HG03196 (cell line): Measurements from ENCODE around the gene SLC4A4.

Experiments used
- ATAC-seq: cut with Tn5 transposase; IDR thresholded peaks from one replicate; pipeline ENCODE4 v1.9.1; 2021; ENCODE audit not compliant: unreplicated experiment

Gene SLC4A4

DNA sequence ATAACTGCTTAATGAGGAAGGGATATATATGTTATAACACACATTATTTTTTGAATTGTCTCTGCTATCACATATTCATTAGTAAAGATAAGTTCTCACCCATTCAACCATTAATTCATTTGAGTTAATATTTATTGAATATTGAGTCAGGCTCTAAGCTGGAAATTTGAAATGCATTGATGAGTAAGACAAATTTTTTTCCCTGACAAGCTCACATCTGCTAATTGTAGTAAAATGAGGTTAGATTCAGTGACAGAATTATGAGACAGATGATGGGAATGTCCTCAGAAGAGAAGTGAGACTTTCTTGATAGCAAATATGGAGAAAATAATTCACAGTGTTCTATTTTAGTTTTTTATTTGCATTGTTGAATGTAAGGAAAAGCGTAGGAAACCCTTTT lies 194.3 kb downstream of the SLC4A4 start:
- ATAC-seq = no peak

DNA sequence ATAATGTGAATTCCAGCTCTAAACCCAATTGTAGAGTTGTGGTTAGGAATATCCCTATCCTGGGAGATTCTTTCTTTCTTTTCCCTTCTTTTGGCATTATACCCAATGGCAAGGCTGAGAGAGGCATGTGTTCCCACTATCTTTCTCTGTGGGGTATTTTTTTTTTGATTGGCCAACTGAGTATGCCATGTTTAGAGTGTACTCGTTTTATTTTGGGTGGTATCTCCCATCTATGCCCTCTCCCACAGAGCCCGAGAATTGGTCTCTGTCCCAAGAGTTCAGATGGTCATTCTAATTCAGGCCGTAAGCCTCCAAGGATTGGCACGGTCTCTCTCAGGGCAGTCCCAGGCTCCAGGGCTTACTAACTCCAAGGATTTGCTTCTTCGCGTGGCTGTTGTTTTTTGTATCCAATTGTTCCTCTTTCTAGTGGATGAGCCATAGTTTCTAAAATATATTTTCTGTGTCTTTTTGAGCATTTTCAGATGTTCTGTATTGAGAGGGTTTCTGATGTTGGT lies 198.8 kb downstream of the SLC4A4 start:
- no peak for ATAC-seq

DNA sequence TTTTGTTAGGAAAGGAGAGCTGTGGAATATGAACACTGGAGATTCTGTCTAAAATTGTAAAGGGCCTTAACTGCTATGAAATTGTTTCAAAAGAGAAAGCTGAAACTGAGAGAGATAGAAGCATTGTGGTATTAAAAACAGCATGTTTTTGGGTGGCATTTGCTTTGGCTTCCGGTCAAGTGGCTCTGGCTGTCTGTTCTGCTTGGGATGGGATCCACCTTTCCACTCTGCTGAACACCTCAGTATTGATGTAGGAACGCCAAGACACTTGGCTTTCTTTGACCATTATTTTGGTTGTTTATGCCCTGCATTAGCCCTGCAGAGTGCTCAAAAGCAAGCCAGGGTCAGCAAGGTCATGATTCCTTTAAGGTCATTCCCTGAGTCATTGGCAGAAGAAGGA lies 199.7 kb downstream of the SLC4A4 start:
- no peak for ATAC-seq

DNA sequence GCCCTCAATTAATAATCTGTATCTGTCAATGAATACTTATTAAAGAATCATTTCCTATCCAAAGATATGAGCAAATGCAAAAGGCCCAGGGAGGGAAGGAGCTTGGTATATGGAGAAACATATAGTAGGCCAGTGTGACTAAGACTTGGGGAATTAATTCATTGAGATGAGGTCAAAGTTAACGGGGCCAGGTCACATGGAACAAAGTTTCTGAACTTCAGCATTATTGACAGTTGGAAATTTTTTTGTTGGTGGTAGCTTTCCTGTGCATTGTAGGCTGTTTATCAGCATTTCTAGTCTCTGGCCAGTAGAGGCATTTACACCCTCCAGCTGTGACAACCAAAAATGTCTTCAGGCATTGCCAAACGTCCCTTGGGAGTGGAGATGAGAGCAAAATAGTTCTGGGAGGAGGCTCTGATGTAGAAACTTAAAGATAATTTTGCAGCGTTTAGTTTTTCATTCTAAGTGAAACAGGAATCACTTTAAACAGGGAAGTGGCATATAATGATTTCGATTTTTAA lies 202.0 kb downstream of the SLC4A4 start:
- ATAC-seq = no peak

DNA sequence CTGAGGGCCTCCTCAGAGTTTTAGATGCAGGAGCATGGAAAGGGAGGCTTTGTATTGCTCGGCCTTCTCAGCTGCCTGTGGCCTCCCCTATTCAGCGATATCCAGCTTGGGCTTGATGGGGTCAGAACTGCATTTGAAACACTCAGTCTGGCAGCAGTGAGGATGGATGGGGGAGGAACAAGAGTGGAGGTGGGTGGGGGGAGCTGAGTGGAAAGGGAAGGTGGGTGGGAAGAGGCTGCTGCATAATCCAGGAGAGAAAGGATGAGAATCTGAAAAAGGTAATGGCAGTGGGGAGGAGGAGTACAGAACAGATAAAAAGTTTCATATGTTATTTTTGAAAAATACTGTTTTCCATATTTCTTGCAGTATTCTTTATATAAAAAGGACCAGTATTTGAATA lies 202.7 kb downstream of the SLC4A4 start:
- no peak for ATAC-seq

DNA sequence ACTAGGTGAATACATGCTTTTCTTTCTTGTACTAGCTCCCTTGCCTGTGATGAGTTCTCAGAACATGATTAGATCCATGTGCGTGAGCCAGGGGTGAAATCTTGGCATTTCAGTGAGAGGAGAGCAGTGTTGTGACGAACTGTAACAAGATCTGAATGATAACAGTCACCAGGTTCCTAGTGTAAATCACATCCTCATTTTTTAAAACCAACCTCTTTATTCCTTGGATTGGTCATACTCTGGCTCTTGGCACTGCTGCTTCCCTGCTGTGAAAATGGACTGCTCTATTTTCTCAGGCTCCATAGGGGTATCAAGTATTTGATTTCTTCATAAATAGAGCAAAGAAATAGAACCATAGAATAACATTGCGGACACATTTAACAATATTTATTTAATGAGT lies 206.3 kb downstream of the SLC4A4 start:
- ATAC-seq = no peak

DNA sequence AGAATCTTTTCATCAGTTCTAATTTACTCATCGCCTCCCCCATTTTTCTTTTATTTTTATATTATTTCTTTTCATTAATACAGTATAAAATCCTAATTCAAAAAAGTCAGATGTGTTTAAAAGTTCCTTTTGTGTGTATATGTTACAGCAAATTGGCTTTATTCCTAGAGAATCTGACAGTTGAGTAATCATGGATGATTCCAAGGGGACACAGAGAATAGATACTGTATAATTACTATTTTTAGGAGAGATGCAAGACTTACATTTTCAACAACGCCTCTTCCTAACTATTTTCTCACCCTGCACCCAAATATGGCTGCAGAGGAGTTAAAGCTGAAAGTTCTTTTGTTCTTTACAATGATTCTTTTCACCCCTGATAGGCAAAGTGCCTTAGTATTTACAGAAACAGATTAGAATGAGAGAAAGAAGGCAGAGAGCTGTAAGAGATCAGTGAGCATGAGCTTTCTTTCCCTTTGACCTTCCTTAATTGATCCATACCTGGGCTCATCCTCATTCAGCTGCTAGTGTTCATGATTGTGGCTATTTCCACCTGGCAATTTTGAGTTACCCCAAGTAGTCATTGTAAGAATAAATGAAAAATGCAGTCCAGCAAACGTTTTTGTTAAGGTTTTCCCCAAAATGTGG lies 210.8 kb downstream of the SLC4A4 start:
- no peak for ATAC-seq

DNA sequence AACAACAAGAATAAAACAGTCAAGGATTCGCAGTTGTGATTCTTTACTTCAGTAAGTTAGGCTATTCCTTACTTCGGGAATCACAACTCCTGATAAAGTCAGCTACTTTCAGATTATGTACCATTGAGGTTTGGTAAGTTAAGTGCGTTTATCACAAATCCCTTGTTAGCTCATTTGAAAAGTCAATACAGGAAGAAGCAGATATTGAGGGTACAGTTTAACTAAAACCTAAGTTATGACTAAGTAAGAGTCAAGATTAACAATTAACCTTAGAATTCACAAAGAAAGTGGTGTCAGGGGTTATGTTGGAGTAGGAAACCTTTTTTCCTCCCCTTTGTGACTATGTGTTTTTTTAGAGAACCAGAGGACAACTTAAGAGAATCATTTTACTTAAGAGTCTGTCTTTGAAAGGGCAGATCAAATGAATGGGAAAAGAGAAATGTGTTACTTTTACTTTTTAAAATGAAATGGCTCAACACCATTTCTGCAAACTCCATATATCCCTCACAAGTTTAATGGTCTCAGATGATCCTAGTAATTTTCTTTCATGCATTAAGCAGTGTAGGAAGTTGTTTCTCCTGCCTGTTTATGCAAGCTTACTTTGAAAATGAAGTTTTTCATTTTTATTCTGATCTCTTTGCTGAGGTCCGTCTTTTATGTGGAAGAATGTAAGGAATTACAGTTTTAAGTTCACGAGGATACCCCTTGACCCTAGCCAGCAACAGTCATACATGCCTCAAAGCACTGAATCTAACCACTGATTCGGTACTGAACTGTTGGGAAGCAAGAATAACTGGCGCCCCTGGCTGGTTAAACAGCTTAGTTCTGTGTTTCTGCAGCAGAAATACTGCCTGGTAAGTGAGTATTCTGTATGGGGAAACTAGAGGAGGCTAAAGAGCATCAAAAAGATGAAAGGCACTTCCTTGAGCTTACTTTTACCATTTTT lies 211.7 kb downstream of the SLC4A4 start:
- peak; percentile 55 for ATAC-seq

DNA sequence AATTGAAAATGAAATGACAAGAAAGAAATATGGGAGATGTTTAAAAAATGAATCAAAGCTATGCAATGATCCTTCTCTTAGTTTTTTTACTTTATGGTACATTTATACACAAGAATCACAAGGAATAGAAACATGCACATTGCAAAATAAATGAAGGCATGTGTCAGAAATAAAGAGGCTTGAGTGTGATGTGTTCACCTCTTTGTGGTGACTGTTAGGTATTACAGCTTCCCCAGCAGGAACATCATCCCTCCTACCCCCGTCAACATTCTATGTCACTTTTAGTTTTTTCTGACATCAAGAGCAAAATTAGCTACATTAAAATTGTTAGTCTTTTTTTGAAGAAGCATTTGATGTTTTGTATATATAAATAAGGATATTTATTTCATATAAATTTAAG lies 214.8 kb downstream of the SLC4A4 start:
- no peak for ATAC-seq

DNA sequence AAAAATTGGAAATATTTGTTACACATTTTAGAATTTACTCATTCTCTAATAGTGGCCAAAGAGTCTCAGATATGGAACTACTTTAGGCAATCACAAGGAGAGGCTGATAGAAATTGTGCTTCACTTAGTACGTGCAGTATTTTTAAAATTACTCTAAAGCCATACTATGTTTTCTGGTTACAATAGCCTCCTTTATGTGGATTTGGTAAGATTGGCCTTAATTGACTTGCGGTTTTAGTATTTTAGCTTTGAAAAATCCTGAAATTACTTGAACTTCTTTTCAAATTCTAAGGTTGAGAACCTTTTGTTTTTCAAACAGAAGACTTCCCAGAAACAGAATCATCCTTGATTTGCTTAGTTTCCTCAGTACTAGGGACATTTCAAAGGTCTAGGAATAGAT lies 215.2 kb downstream of the SLC4A4 start:
- no peak for ATAC-seq

DNA sequence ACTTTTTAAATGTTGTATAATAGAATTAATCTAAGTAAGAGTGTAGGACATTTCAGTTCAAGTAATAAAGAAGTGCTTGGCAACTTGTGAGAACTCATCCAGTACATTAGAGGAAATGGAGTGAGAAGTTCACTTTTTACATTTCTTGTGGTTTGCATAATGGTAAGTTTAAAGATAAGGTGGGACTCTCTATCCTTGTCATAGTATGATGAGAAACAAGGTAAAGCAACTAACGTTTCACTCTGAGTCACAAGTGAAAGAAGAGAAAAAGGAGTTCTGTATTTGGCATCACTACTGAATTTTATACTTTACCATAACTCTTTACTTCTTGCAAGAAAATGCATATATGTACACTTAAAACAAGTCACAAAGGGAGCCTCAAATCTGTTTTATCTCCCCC lies 219.4 kb downstream of the SLC4A4 start:
- ATAC-seq = peak; percentile 80

DNA sequence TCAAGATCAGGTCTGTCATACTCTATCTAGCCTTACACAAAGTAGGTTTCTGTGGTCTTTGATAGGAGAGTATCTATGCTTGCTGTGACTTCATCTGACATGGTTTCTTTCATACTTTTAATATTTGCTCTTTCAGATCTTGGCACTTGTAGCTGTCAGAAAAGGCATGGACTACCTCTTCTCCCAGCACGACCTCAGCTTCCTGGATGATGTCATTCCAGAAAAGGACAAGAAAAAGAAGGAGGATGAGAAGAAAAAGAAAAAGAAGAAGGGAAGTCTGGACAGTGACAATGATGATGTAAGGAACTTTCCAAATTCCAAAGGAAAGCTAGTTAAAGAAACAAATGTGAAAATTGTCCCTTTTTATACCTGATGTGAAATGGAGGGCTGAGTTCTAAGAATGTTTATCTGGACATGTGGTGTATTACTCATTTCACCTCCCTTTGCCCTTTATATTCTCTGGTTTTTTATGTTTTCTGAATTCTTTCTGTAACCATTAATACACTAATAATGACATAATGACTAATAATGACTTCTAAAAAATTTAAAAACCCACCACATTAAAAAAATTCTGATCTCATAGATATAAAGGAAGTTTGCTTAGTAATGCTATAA lies 221.2 kb downstream of the SLC4A4 start:
- no peak for ATAC-seq

DNA sequence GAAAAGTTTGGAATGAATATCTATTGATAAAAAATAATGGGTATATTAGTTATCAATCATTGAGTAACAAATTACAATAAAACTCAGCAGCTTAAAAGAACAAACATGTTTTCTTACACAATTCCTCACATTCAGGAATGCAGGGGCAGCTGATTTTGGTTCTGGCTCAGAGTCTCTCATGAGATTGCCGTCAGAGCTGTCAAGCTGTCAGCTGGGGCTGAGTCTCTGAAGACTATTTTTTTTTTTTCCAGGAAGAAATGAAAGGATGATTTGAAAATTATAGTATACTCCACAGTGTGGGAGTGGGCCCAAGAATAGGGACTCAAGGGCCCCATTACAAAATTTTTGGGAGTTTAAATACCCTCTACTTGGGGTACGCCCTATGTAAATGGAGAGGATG lies 226.0 kb downstream of the SLC4A4 start:
- ATAC-seq = no peak

DNA sequence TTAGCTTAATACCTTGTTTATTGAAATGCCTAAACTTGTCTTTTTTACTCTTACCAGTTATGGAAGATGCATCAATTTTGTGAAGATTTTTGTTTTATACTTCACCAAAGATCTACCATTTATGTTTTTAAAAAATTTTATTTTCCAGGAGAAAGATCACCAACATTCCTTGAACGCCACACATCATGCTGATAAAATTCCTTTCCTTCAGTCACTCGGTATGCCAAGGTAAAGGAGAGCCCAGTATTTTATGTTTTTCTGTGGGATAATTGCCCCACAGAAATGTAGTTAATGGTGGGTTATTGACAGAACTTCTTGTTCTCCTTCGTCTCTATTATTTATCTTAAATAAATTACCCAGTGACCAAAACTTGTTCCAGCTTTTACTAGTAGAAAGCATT lies 228.0 kb downstream of the SLC4A4 start:
- ATAC-seq = no peak

DNA sequence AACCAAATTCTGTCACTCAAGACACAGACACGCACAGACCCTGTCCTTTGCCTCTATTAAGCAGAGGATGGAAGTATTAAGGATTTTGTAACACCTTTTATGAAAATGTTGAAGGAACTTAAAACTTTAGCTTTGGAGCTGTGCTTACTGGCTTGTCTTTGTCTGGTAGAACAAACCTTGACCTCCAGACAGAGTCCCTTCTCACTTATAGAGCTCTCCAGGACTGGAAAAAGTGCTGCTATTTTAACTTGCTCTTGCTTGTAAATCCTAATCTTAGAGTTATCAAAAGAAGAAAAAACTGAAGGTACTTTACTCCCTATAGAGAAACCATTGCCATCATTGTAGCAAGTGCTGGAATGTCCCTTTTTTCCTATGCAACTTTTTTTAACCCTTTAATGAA lies 229.3 kb downstream of the SLC4A4 start:
- no peak for ATAC-seq

DNA sequence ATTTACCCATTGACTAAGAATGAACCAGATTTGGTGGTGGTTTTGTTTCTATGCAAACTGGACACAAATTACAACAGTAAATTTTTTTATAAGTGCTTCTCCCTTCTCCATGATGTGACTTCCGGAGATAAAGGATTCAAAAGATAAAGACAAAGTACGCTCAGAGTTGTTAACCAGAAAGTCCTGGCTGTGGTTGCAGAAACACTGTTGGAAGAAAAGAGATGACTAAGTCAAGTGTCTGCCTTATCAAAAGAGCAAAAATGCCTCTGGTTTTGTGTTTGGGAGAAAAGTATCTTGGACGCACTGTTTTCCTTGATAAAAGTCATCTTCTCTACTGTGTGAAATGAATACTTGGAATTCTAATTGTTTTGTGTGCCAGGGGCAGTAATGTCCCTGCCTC lies 231.7 kb downstream of the SLC4A4 start:
- no peak for ATAC-seq

DNA sequence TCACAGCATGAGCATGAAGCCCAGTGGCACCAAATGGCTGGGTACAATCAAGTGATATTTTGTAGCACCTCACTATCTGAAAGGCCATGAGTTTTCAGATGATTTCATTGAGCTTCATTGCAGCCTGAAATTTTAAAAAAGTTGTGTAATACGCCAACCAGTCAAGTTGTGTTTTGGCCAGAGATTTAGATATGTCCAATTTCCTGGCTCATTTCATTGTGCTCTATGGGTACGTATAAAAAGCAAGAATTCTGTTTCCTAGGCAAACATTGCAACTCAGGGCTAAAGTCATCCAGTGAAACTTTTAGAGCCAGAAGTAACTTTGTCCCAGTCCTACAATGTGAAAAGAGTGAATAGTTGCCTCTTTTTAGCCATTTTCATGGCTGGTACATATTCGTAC lies 232.5 kb downstream of the SLC4A4 start:
- no peak for ATAC-seq

DNA sequence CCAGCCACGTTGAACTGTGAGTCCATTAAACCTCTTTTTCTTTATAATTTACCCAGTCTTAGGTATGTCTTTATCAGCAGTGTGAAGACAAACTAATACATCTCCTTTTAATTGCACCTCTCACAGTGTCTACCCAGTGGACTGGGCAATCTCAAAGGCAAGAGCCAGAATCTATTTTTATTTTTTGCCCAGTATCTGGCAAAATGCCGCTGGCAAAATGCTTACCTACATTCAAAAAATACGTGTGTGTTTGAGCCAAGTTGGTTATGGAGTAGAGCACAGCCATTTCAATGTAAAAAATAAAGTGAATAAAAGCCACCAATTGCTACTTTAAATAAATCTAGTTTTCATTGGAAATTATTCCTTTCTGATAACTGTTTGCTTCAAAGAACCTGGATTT lies 245.2 kb downstream of the SLC4A4 start:
- ATAC-seq = no peak

DNA sequence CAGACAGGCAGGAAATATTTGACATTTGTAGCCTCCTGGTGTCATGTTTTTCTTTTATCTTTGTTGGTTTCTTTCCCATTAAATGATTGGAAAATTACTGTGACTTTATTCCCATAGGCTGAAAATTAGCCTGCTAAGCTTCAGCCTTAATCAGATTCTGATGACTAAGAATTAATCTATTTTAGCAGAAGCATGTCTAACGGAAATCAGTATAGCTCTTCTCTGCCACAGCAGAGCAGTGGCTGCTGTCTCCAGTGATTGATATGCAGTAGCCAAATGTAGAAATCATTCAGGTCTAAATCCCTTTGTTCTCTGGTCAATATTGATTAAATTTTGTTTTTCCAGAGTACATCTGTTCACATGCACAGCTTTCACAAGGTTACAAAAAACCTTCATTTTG lies 245.8 kb downstream of the SLC4A4 start:
- ATAC-seq = no peak

DNA sequence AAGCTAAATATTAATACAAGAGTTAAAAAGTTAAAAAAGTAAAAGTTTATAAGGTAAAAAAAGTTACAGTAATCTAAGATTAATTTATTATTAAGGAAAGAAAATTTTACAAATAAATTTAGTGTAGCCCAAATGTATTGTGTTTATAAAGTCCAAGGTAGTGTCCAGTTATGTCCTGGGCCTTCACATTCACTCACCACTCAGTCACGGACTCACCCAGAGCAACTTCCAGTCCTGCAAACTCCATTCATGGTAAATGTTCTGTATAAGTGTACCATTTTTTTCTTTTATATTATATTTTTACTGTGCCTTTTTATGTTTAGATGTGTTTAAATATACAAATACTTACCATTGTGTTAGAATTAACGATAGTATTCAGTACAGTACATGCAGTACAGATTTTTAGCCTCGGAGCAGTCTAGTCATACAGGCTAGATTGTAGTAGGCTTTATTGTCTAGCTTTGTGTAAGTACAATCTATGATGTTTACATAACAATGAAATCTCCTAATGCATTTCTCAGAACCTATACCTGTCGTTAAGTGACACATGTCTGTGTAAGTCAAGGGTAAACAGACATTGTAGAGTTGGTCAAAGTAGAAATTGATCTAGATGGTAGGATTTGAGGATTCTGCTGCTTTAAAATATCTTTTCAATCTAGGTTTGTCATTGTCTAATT lies 247.4 kb downstream of the SLC4A4 start:
- no peak for ATAC-seq

DNA sequence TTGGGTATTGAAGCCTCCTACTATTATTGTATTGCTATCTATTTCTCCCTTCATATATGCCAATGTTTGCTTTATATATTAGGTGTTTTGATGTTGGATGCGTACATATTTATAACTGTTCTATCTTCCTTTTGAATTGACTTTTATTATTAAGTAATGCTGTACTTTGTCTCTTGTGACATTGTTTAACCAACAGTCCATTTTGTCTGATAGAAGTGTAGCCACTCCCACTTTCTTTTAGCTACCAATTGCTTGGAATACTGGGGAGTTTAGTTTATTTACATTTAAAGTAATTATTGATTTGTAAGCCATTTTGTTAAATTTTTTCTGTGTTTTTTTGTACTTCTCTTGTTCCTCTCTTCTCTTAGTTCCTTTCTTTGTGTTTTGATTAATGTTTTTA lies 249.2 kb downstream of the SLC4A4 start:
- no peak for ATAC-seq
